GM12874 (cell line): ENCODE measurements around the gene TM7SF2.

Experiments used
- TF ChIP-seq, protein P1 (sequence below): IDR thresholded peaks from 2 replicates; pipeline ENCODE4 v1.5.1; 2011; ENCODE audit warnings: low read depth, mild to moderate bottlenecking, control low read depth, low read length, moderate library complexity; ENCODE audit not compliant: insufficient read depth

The TM7SF2 gene

GRCh38 chr11:65069217-65069616, 42.5 kb upstream of the TM7SF2 start:
- TF ChIP-seq, protein P1, sequence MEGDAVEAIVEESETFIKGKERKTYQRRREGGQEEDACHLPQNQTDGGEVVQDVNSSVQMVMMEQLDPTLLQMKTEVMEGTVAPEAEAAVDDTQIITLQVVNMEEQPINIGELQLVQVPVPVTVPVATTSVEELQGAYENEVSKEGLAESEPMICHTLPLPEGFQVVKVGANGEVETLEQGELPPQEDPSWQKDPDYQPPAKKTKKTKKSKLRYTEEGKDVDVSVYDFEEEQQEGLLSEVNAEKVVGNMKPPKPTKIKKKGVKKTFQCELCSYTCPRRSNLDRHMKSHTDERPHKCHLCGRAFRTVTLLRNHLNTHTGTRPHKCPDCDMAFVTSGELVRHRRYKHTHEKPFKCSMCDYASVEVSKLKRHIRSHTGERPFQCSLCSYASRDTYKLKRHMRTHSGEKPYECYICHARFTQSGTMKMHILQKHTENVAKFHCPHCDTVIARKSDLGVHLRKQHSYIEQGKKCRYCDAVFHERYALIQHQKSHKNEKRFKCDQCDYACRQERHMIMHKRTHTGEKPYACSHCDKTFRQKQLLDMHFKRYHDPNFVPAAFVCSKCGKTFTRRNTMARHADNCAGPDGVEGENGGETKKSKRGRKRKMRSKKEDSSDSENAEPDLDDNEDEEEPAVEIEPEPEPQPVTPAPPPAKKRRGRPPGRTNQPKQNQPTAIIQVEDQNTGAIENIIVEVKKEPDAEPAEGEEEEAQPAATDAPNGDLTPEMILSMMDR, result no peak

DNA sequence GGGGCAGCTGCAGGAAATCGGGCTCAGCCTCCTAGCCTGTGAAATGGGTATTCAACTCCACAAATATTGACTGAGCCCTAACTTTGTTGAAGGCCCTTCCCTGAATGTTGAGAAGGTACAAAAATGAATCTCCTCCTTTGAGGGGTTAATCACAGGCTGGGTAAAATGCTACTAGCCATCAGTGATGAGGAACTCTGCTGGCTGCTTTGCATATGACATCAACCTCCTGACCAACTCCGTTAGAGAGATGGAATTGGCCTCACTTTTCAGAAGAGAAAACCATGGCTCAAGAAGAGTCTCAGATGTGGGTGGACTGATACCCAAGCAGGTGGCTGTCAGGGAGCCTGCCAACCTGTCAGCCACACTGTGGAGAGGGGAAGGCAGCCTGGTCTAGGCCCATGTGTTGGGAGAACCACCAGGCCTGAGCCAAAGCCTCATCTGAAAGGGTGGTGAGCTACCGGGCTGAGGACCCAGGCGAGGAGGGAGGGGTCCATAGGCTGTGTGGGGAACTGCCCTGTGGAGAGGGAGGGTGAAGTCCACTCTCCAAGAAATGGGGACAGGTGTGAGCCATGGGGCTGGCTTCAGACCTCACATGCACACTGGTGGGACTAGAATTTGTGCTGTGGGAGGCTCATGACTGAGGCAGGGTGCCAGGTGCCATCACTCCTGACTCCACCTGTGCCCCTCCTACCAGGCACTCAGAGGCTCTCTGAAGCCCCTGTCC, 39.6 kb upstream of the TM7SF2 start:
- TF ChIP-seq, protein P1, result no peak

DNA sequence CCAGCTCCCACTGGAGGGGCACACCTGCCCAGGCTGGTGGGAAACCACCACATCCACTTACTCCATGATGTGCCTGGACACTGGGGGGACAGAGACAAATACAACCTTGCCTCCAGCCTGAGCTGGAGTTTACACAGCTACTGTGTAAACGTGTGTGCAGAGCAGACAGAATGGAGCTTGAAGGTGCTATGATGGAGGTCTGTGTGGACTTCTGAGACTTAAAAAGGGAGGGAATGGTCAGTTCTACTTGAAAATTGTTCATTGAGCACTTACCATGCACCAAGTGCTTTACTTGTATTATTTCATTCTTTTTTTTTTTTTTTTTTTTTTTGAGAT, 39.1 kb upstream of the TM7SF2 start:
- TF ChIP-seq, protein P1, result no peak

GRCh38 chr11:65077451-65077850, 34.2 kb upstream of the TM7SF2 start:
- TF ChIP-seq, protein P1, result no peak

- TF ChIP-seq, protein P1, result peak; percentile 86
These were observed 33.5 kb upstream of the TM7SF2 start for GRCh38 chr11:65078151-65078550.

GRCh38 chr11:65078786-65079342, 32.8 kb upstream of the TM7SF2 start:
- TF ChIP-seq, protein P1, result no peak

- TF ChIP-seq, protein P1, result no peak
These were observed 28.4 kb upstream of the TM7SF2 start for GRCh38 chr11:65083134-65083833.
